ENCODE data around the gene SIMC1. TPM values are rescaled to one million over a fixed set of nuclear protein-coding genes. Genes with fewer than 3 reads are reported as not detected.
A peak's percentile ranks its signal among the peaks of the same experiment; 100 is the strongest.

The SIMC1 gene
- total RNA-seq, 1 donor from 2014 or later: 11.6 TPM

DNA sequence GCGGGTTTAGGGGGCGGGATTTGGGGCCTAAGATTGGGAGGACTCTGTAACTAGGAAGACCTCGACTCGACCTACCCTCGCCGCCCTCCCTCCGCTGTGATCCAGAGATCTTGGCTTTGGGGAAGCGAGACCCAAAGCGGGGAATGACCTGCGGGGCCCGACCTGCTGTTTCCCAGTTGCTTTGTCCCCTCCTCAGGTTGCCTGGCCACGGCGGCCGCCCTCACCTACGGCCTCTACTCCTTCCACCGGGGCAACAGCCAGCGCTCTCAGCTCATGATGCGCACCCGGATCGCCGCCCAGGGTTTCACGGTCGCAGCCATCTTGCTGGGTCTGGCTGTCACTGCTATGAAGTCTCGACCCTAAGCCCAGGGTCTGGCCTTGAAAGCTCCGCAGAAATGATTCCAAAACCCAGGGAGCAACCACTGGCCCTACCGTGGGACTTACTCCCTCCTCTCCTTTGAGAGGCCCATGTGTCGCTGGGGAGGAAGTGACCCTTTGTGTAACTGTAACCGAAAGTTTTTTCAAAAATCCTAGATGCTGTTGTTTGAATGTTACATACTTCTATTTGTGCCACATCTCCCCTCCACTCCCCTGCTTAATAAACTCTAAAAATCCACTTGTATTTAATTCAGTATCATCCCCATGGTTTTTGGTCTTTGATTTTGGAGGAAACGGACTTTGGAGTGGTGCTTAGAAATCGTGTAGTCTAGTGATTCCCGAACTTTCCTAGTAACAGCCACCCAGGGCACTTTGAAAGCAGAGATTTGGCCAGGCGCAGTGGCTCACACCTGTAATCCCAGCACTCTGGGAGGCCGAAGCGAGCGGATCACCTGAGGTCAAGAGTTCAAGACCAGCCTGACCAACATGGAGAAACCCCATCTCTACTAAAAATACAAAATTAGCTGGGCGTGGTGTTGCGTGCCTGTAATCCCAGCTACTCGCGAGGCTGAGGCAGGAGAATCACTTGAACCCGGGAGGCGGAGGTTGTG lies 151.2 kb downstream of the SIMC1 start:
- no peak for DNase-seq

DNA sequence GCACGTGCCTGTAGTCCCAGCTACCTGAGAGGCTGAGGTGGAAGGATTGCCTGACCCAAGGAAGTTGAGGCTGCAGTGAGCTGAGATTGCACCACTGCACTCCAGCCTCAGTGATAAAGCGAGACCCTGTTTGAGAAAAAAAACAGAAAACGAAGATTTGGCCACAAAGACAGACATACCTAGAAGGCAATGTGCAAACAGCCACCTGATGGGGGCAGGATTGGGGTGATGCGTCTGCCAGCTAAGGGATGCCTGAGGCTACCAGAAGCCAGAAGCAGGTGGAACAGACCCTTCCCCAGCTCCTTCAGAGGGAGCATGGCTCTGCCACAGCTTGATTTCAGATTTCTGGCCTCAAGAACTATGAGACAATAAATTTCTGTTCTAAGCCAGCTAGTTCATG lies 153.3 kb downstream of the SIMC1 start:
- no peak for DNase-seq

DNA sequence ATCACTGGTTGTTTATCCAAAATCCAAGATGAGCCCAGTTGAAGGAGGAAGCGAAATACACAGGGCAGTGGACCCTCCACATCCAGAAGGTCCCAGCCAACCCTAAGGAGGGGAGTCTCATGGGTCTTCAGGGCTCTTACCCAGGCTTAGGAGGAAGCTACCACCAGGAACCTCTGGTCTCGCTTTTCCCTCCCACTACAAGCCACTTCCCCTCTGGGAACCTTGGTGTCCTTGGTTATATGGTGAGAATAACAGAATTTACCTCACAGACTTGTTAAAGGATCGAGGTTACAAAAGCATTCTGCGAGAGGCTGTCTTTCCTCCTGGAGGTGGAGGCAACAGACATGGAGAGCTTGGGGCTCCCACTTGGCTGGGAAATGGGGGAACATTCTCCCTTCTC lies 153.8 kb downstream of the SIMC1 start:
- no peak for DNase-seq

DNA sequence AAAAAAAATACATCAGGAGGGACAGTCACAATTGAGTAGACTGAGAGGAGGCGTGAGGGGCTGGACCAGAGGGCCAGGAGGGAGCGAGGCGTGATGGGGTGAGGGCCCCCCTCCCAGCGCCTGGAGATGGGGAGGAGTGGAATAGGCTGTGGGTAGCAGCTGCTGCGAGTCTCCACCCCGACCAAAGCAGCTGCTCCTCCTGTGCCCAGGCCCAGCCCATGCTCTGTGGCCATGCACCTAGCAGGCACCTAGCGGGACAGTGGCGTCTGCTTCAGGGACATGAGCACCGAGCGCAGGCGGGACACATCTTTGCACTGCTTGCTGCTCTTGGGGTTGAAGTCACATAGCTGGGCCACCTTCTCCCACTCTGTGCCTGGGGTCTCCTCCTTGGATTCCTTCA lies 154.3 kb downstream of the SIMC1 start:
- DNase-seq: no peak

DNA sequence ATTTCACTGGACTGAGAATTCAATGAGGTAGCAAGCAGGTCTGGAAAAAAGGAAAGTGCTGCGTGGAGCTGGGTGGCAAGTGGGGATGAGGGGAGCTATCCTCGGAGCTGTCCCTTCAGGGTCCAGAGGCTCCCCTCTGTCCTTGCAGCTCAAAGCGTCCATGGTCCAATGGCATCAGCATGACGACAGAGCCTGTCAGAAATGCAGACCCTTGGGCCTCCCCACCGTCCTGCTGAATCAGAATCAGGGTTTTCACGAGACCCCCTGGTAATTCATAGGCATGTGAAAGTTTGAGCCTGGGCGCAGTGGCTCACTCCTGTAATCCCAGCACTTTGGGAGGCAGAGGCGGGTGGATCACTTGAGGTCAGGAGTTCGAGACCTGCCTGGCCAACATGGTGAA lies 155.9 kb downstream of the SIMC1 start:
- no peak for DNase-seq

DNA sequence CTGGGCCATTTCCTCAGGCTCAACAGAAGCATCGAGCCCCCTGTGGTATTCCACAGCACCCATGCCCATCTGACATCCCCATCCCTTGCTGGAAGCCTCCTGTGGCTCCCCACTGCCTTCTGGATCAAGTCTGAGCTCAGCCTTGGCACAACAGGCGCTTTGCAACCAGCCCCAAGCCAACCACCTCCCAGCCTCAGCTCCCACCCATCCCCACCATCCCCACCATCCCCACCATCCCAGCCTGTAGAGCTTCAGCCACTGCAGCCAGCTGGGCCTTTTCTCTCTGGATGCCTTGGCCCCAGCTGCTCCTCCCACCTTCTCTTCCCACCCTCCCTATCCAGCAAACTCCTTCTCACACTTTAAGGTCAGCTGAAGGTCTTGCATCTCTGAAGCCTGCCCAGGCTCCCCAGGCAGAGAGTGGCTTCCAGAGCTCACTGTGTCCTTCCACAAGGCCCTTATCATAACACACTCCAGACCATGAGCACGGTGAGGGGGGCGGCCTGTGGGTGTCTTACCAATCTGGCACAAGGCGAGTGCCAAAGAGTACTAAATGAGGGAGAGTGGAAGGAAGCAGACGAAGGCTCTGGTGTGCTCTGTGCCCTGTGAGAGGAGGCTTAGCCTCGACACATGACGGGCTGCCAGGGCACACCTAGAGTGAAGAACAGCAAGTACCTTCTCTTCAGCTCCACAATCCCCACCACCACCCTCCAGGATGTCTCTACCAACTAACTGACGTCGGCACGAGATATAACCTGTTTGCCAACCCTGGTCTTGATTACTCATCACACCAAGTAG lies 156.9 kb downstream of the SIMC1 start:
- DNase-seq: no peak

Small RNA genes within 50 kb of the gene (small RNA-seq; reads per million reads assigned to genes)
- 0.90 reads per million, percentile 76 among the genes with 10 or more reads in this experiment for gene MIR1271 (ENCODE audit: low replicate concordance)

Other genes starting within 250 kb of the SIMC1 start
- gene KIAA1191, start 123.3 kb downstream of the SIMC1 start, total RNA-seq: 41.9 TPM
- 12.3 TPM for gene ARL10, start 127.1 kb downstream of the SIMC1 start, total RNA-seq
- 11.6 TPM for gene NOP16, start 150.2 kb downstream of the SIMC1 start, total RNA-seq
- gene HIGD2A, start 150.3 kb downstream of the SIMC1 start, total RNA-seq: 69.9 TPM
- gene CLTB, start 178.1 kb downstream of the SIMC1 start, total RNA-seq: 63.0 TPM
- 32.4 TPM for gene FAF2, start 210.0 kb downstream of the SIMC1 start, total RNA-seq